Medulla oblongata (tissue), 1 donor: ENCODE data around the gene PLLP.

Experiments
- DNase-seq: peaks from one replicate; pipeline ENCODE4 v3.0.0-alpha.2; 2015; ENCODE audit errors: extremely low spot score

The PLLP gene

DNA sequence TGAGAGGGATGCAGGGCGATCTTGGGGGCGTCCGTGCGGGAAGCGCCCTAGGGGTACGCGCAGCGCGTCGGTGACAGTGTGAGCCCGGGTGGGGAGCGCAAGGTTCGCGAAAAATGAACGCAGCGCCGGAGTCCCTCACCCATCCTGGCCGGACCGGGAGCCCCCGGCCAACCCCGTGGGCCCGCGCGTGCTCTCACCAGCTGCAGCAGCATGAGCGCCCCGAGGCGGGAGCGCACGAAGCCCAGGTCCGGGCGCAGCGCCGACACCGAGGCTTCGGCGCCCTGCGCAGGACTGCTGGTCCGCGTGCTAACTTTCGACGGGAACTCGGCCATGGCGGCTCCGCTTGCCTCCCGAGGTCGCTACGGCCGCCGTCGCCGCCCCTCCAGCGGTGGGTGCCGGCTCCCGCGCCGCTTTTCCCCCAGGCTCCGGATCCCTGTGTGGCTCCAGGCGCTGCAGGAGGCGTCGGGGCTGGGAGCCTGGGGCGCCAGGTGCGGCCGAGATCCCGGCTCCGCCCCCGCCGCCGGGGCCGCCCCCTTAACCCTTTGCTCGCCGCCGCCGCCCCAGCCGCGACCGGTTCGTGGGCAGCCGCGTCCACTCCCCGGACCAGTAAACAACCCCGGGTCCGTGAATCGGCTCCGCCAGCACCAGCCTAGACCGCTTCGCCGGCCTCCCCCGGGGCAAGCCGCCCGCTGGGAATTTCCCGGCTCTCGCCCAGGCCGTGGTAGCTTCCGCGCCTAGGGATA, at the start of gene PLLP:
TSS of gene PLLP (minus strand) at position 464 of the 743 bp plus-strand sequence. CDS start at position 332, 132 bp downstream.
- DNase-seq = peak; percentile 53

DNA sequence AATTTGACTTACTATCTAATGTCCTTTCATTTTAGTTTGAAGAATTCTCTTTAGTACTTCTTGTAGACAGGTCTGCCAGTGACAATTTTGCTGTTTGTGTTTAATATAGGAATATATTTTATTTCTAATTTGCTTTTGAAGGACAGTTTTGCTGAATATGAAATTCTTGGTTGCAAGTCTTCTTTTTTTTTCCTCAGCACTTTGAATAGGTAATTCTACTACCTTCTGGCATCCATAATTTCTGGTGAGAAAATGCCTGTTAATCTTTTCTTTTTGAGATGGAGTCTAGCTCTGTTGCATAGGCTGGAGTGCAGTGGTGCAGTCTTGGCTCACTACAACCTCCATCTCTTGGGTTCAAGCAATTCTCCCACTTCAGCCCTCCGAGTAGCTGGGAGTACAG, 48.9 kb upstream of the PLLP start:
- no peak for DNase-seq

DNA sequence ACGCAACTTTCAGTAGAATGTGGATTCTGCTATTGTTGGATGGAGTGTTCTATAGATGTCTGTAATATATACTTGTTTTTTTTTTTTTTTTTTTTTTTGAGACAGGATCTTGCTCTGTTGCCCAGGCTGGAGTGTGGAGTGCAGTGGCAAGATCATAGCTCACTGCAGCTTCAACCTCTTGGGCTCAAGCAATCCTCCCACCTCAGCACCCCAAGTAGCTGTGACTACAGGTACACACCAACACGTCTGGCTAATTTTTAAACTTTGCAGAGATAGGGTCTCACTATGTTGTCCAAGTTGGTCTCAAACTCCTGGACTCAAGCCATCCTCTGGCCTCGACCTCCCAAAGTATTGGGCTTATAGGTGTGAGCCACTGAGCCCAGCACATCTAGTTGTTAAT, 46.9 kb upstream of the PLLP start:
- no peak for DNase-seq

DNA sequence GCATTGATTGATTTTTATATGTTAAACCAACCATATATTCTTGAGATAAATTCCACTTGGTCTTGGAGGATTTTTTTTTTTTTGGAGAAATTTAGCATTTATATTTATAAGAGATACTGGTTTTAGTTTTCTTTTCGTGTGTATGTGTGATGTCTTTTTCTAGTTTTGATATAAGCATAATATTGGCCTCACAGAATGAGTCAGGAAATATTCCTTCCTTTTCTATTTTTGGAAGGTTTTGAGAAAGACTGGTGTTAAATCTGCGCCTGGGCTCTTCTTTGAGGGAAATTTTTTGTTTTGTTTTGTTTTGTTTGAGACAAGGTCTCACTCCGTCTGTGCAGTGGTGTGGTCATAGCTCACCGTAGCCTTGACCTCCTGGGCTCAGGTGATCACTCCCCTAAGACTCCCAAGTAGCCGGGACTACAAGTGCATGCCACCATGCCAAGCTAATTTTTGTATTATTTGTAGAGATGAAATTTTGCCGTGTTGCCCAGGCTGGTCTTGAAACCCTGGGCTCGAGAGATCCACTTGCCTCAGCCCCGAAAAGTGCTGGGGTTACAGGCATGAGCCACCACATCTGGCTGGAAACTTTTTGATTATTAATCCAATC, 45.4 kb upstream of the PLLP start:
- no peak for DNase-seq

- DNase-seq = no peak
These were observed 41.0 kb upstream of the PLLP start for GRCh38 chr16:57325458-57325857.

- DNase-seq = no peak
These were observed 40.3 kb upstream of the PLLP start for GRCh38 chr16:57324749-57325148.

- DNase-seq = no peak
These were observed 35.2 kb upstream of the PLLP start for GRCh38 chr16:57319646-57320045.

DNA sequence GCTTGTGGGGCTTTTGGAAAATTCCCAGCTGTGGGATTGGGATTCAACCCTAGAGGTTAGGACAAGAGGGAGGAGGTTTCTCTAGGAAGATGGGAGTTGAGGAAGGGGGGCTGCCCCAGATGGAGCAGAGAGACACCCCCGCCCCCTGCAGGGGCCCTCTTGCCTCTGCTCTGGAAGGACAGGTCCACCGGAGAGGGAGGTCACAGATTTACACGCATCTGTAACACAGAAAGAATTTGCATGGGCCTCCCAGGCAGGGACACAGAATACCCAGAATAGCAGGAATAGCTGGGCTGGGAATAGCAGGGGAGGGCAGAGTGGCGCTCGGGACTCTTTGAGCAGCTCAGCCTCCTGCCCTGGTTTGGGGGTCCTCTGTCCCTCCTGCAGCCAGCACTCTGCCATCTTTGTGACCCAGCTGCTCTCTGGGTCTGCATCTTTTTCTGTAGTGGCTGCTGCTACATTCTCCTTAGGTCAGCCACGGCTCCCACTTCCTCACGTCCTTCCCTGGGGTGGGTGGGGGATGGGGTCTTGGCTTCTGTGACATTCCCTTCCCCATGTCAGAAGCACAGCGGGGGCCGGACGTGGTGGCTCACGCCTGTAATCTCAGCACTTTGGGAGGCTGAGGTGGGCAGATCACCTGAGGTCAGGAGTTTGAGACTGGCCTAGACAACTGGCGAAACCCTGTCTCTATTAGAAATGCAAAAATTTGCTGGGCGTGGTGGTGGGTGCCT, 33.9 kb upstream of the PLLP start:
- no peak for DNase-seq

GRCh38 chr16:57316390-57317017, 32.0 kb upstream of the PLLP start:
- DNase-seq = no peak

GRCh38 chr16:57315416-57315815, 30.9 kb upstream of the PLLP start:
- DNase-seq = no peak

DNA sequence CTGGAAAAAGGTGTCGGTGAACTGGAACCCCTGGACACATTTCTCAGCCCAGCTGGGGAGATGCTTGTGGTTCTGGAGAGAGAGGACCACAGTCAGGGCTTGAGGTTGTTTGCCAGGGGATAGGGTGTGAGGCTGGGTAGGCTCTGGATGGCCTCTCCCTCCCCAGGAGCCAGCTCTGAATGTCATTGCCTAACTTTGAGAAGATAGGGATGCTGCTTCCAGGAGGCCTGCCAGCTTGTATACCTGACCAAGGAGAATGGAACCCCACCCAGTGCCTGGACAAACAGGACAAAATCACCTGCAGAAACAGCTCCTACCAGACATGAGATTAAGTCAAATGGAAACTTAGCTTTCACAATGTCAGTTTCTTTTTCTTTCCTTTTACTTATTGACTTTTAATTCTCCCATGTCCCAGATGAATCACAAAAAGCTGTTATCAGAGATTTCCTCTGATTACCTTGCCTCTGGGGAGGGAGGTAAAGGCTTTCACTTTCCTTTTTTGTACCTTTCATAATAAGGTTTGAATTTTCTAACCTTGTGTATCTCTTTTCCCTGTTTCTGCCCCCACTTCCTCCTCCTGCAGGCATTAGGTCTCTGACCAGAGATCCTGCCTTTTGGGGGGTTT, 29.8 kb upstream of the PLLP start:
- no peak for DNase-seq

GRCh38 chr16:57313509-57313908, 29.0 kb upstream of the PLLP start:
- DNase-seq = no peak

GRCh38 chr16:57310801-57311200, 26.3 kb upstream of the PLLP start:
- DNase-seq = no peak

DNA sequence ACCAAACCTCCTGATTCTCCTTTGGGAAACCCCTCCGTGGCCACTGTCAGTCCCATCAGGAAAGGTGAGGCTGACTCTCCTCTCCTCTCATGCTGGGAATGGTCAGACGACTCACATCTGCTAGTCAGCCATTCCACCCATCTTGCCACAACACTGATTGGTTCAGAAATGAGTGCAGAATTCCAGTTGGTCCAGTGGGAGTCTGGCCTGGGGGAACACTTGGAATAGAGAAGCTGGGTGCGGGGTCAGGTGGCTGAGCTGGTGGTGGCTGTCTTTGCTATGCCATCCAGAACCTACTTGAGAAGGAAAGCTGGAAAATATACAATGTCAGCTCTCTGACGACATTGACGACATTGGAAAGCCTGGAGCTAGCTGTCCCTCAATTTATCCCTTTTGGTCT, 23.6 kb upstream of the PLLP start:
- no peak for DNase-seq

- no peak for DNase-seq
These were observed 22.9 kb upstream of the PLLP start for GRCh38 chr16:57307365-57307764.

GRCh38 chr16:57306676-57307341, 22.3 kb upstream of the PLLP start:
- DNase-seq = no peak

DNA sequence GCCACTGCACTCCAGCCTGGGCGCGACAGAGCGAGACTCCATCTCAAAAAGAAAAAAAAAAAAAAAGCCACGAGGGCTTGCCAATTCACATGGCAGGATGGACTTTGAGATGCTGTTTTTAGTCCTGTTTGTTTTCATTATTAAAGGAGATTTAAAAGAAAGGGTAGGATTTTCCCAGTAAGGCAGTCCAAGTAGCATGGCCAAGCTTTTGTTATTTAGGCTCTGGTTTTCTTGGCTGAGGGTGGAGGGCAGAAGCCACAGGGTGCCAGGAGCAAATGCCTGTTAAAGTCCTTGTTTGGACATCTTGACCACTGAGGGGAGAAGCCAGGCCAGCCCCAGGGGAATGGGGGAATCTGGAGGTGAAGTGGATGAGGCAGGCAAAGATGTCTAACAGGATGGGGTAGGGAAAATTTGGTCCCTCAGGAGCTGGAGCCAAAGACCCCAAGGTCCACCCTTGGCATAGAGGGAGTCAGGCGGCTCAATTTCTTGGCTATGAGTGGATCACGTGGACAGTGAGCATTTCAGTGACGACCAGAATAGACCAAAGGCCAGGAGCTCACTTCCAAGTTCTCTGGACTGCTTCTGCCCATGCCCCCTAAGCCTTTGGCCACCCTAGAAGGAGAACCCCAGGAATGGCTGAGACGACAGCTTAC, 20.8 kb upstream of the PLLP start:
- peak; percentile 83 for DNase-seq

DNA sequence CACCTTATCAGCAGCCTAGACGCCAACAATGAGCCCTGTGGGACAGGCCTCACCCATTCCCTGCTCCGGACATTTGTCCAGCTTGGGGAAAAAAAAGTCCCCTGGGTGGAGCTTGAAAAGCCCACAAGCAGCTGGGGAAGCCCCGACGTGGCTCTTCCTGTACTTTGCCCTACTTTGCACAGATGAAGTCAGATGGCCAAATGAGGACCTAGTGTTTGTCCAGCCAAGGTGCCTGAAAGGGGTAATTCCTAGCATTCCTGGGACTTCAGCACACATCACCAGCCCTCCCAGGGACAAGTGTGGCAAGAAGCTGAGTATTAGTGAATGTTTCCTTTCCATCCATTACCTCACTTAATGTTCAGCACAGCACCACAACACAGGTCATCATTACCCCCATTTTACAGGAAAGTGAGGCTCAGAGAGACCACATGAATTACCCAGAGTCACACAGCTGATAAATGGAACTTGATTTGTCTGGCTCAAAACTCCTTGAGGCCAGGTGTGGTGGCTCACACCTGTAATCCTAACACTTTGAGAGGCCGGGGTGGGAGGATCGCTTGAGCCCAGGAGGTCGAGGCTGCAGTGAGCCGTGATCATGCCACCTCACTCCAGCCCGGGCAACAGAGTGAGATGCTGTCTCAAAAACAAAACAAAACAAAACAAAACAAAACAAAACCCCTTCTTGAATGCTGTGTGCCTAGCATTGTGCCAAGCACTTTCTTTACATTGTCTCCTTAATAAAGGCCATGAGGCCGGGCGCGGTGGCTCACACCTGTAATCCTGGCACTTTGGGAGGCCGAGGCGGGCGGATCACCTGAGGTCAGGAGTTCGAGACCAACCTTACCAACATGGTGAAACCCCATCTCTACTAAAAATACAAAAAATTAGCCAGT, 19.9 kb upstream of the PLLP start:
- peak; percentile 54 for DNase-seq

DNA sequence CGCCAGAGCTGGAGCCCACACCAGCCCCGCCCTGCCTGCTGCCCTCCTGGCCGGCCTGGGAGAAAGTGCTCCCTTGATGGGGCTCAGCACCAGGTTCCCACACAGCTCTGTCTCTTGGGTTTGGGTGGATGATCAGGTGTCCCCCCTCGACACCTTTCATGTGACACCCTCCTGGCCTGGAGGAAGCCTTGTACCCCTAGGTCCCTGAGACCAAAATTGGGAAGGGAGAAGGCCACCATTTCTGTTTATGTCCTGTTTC, 19.4 kb upstream of the PLLP start:
- DNase-seq = no peak
